HCT116 (cell line): Measurements from ENCODE around the gene TMEM116. TPM values are rescaled to one million over a fixed set of nuclear protein-coding genes. Genes with fewer than 3 reads are reported as not detected.
"Not testable (repeated sequence)": the region's sequence is repeated elsewhere in the genome, so short reads cannot be mapped to it uniquely, and the experiment has no call there.

Source experiments
- ATAC-seq: fragments of 200-7000 bp; cut with Tn5 transposase; 2 replicates; pipeline ENCODE4 v1.9.1; 2020; ENCODE audit warnings: mild to moderate bottlenecking, moderate library complexity
- BruUV-seq: library from RNA; stranded (reverse); fragments of 400-500 nt; replicated peaks from 2 replicates; lab custom pipeline; 2021; lab: Mats Ljungman, UMichigan
- CTCF ChIA-PET: fragments of 300-600 bp; sonication (Branson Sonifier 250); formaldehyde crosslinking; loops from one replicate; lab custom pipeline; 2021; ENCODE audit warnings: antibody characterized with exemption; lab: Charles Lee
- POLR2A ChIA-PET: fragments of 300-600, 350-600 bp; sonication (Branson Sonifier 250); formaldehyde crosslinking; loops from one replicate; lab custom pipeline; 2021; ENCODE audit warnings: antibody characterized with exemption; lab: Charles Lee
- RAD21 ChIA-PET, 2 experiments: fragments of 300-600 bp; sonication (Branson Sonifier 250); formaldehyde crosslinking; loops; one replicate each; lab custom pipeline; 2023; ENCODE audit warnings: low total read pairs in 2 of 2; ENCODE audit not compliant: uncharacterized antibody in 2 of 2, unreplicated experiment in 2 of 2, low non-redundant PET in 1 of 2; lab: Charles Lee
- DNase-seq: peaks from one replicate; pipeline ENCODE4 v3.0.0-alpha.2; 2010; ENCODE audit warnings: low read depth, low spot score
- H2AFZ ChIP-seq: fragments of 200-600 bp; shearing (Covaris generic), sonication (generic); 2 replicates; pipeline ENCODE4 v1.6.1; 2017; ENCODE audit warnings: low read depth, mixed run types, mixed read lengths, antibody characterized with exemption, low read length; ENCODE audit not compliant: poor library complexity, severe bottlenecking
- H3K27ac ChIP-seq: 2 replicates; pipeline ENCODE4 v1.5.1; 2012; ENCODE audit warnings: low read depth, low read length
- H3K27me3 ChIP-seq: fragments of 200-600 bp; sonication (generic); 2 replicates; pipeline ENCODE4 v1.6.1; 2016; ENCODE audit warnings: mixed run types, low read length, mixed read lengths; ENCODE audit not compliant: insufficient read depth
- H3K36me3 ChIP-seq, 2 experiments: fragments of 200-500 bp in 1 of 2; fragments of 200-600 bp in 1 of 2; sonication (Bioruptor generic) in 1 of 2; sonication (generic) in 1 of 2; 2 replicates each; pipeline versions ENCODE4 v1.5.1 to v1.6.1; 2014 to 2016; ENCODE audit warnings: low read length in 2 of 2, inconsistent platforms in 1 of 2, mixed read lengths in 1 of 2, mixed run types in 1 of 2; ENCODE audit not compliant: insufficient read depth in 2 of 2, control insufficient read depth in 1 of 2
- H3K4me1 ChIP-seq, 2 experiments: fragments of 200-600 bp in 1 of 2; sonication (generic) in 1 of 2; 2 replicates each; pipeline versions ENCODE4 v1.5.1 to v1.6.1; 2012 to 2017; ENCODE audit warnings: low read length in 2 of 2, inconsistent platforms in 1 of 2, mild to moderate bottlenecking in 1 of 2, mixed read lengths in 1 of 2, mixed run types in 1 of 2, moderate library complexity in 1 of 2; ENCODE audit not compliant: insufficient read depth in 2 of 2, control insufficient read depth in 1 of 2
- H3K4me2 ChIP-seq: fragments of 200-600 bp; sonication (generic); 2 replicates; pipeline ENCODE4 v1.6.1; 2017; ENCODE audit warnings: mixed run types, low read length, mixed read lengths
- H3K4me3 ChIP-seq, 2 experiments: fragments of 200-600 bp in 1 of 2; sonication (generic) in 1 of 2; replicated peaks in 1 of 2; 2 replicates each; pipeline ENCODE4 v1.5.1; 2011 to 2016; ENCODE audit warnings: low read length in 2 of 2, control low read depth in 1 of 2, low read depth in 1 of 2, mild to moderate bottlenecking in 1 of 2, mixed read lengths in 1 of 2, mixed run types in 1 of 2
- H3K79me2 ChIP-seq: fragments of 200-600 bp; sonication (generic); 2 replicates; pipeline ENCODE4 v1.6.1; 2017; ENCODE audit warnings: mild to moderate bottlenecking, mixed run types, low read length, moderate library complexity, mixed read lengths; ENCODE audit not compliant: insufficient read depth
- H3K9ac ChIP-seq: fragments of 200-600 bp; sonication (generic); 2 replicates; pipeline ENCODE4 v1.6.1; 2016; ENCODE audit warnings: low read length, mixed read lengths
- H3K9me2 ChIP-seq: fragments of 200-600 bp; sonication (generic), shearing (Covaris generic); 2 replicates; pipeline ENCODE4 v1.6.1; 2017; ENCODE audit warnings: mixed run types, mild to moderate bottlenecking, moderate library complexity; ENCODE audit not compliant: insufficient read depth
- H3K9me3 ChIP-seq, 2 experiments: fragments of 200-500 bp in 1 of 2; fragments of 200-600 bp in 1 of 2; sonication (Bioruptor generic) in 1 of 2; sonication (generic) in 1 of 2; 2 replicates each; pipeline ENCODE4 v1.6.1; 2014 to 2017; ENCODE audit warnings: low read length in 2 of 2, mixed read lengths in 2 of 2, inconsistent platforms in 1 of 2, low read depth in 1 of 2, mild to moderate bottlenecking in 1 of 2, mixed run types in 1 of 2, moderate library complexity in 1 of 2; ENCODE audit not compliant: control insufficient read depth in 1 of 2, insufficient read depth in 1 of 2
- H4K20me1 ChIP-seq: fragments of 200-600 bp; sonication (generic), shearing (Covaris generic); 2 replicates; pipeline ENCODE4 v1.6.1; 2017; ENCODE audit warnings: mixed run types, mild to moderate bottlenecking, moderate library complexity; ENCODE audit not compliant: insufficient read depth
- CBX3 ChIP-seq: IDR thresholded peaks from 2 replicates; pipeline ENCODE4 v1.6.1; 2012; ENCODE audit warnings: low read depth
- FOSL1 ChIP-seq: IDR thresholded peaks from 2 replicates; pipeline ENCODE4 v1.6.1; 2012; ENCODE audit warnings: low read depth
- POLR2A ChIP-seq: IDR thresholded peaks from 2 replicates; pipeline ENCODE4 v1.7.0; 2011; ENCODE audit warnings: borderline replicate concordance; ENCODE audit not compliant: insufficient read depth, insufficient read length; ENCODE audit errors: extremely low read depth
- SP1 ChIP-seq: IDR thresholded peaks from 2 replicates; pipeline ENCODE4 v1.6.1; 2012; ENCODE audit warnings: low read depth
- SRF ChIP-seq: IDR thresholded peaks from 2 replicates; pipeline ENCODE4 v1.6.1; 2012; ENCODE audit warnings: low read depth
- TCF7L2 ChIP-seq: IDR thresholded peaks from 2 replicates; pipeline ENCODE4 v1.7.0; 2011; ENCODE audit warnings: borderline replicate concordance, inconsistent platforms; ENCODE audit not compliant: insufficient read depth, insufficient read length; ENCODE audit errors: extremely low read depth
- YY1 ChIP-seq: IDR thresholded peaks from 2 replicates; pipeline ENCODE4 v1.6.1; 2011; ENCODE audit warnings: low read length, low read depth, moderate library complexity, mild to moderate bottlenecking; ENCODE audit not compliant: insufficient replicate concordance; ENCODE audit errors: extremely low read depth
- intact Hi-C: fragments of 100-400 bp; cut with micrococcal nuclease; formaldehyde crosslinking; loops from 2 replicates; pipeline ENCODE4 v1.10.0; 2022
- total RNA-seq: library from RNA; stranded (reverse); gene quantifications from one replicate; pipeline ENCODE4 v1.2.1, GENCODE V29; 2021; ENCODE audit not compliant: unreplicated experiment
- TF ChIP-seq, protein P1 (sequence below): IDR thresholded peaks from 2 replicates; pipeline ENCODE4 v1.6.1; 2011; ENCODE audit warnings: mild to moderate bottlenecking, low read length, moderate library complexity; ENCODE audit not compliant: insufficient replicate concordance; ENCODE audit errors: extremely low read depth

Gene TMEM116
- total RNA-seq, 1 experiment from 2014 or later = 6.8 TPM

DNA sequence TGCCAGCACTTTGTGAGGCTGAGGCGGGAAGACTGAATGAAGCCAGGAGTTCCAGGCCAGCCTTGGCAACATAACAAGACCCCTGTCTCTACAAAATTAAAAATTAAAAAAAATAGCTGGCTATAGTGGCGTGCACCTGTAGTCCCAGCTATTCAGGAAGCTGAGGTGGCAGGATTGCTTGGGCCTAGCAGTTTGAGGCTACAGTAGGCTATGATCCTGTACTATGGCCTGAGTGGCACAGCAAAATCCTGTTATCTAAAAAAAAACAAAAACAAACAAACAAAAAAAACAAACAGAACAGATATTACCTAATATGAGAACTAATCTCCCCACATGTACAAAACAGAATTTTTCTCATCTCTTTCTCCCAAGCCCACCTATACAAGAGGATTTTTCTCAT, 15.7 kb downstream of the TMEM116 start:
- 0 out of 4 replicates have a peak, but pooled peaks cover 2 to 5% of the 10 kb centered on the region in 2 experiments for H3K4me1 ChIP-seq
- H3K9ac ChIP-seq = no peak overlapping the region
- no peaks in the 10 kb centered on the region for H3K9me3 ChIP-seq
- H4K20me1 ChIP-seq = no peaks in the 10 kb centered on the region
- CTCF ChIA-PET = no interaction called here
- no peaks in the 10 kb centered on the region for H3K9me2 ChIP-seq
- no peak overlapping the region for H3K4me3 ChIP-seq
- no peak overlapping the region for H2AFZ ChIP-seq
- ATAC-seq (no peak), DNase-seq (no peak)
- TF ChIP-seq YY1 (no peak), TCF7L2 (no peak), FOSL1 (no peak), SP1 (no peak)
- TF ChIP-seq, protein P1, sequence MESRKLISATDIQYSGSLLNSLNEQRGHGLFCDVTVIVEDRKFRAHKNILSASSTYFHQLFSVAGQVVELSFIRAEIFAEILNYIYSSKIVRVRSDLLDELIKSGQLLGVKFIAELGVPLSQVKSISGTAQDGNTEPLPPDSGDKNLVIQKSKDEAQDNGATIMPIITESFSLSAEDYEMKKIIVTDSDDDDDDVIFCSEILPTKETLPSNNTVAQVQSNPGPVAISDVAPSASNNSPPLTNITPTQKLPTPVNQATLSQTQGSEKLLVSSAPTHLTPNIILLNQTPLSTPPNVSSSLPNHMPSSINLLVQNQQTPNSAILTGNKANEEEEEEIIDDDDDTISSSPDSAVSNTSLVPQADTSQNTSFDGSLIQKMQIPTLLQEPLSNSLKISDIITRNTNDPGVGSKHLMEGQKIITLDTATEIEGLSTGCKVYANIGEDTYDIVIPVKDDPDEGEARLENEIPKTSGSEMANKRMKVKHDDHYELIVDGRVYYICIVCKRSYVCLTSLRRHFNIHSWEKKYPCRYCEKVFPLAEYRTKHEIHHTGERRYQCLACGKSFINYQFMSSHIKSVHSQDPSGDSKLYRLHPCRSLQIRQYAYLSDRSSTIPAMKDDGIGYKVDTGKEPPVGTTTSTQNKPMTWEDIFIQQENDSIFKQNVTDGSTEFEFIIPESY = no peak
- BruUV-seq = no TSS peak
- H3K4me2 ChIP-seq = no peak overlapping the region
- RAD21 ChIA-PET = no interaction called here
- no peaks in the 10 kb centered on the region for H3K36me3 ChIP-seq
- intact Hi-C loops = no loop called here
- H3K79me2 ChIP-seq = no peaks in the 10 kb centered on the region
- POLR2A ChIA-PET = no interaction called here
- no peak overlapping the region for H3K27ac ChIP-seq
- no peaks in the 10 kb centered on the region for H3K27me3 ChIP-seq

DNA sequence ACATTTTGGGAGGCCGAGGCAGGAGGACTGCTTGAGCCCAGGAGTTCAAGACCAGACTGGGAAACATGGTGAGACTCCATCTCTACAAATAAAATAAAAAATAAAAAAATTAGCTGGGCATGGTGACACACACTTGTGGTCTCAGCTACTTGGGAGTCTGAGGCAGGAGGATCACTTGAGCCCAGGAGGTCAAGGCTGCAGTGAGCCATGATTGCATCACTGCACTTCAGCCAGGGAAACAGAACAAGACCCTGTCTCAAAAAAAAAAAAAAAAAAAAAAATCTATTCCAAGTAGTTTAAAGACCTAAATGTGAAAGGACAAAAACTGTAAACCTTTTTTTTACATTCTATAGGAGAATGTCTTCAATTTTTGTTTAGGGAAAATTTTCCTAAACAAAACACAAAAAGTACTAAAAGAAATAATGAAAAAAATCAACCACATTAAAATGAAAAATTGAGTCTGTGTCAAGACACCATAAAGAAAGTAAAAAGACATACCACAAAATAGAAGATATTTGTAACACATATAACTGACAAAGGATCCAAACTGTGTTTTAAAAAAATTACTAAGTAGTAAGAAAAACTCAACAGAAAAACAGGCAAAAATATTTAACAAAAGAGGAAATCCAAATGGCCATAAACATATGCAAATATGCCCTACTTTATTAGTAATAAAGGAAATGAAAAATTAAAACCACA, 17.0 kb downstream of the TMEM116 start:
- 0 out of 4 replicates have a peak, but pooled peaks cover 2 to 5% of the 10 kb centered on the region in 2 experiments for H3K4me1 ChIP-seq
- no peaks in the 10 kb centered on the region for H3K36me3 ChIP-seq
- H3K9me3 ChIP-seq = no peaks in the 10 kb centered on the region
- POLR2A ChIA-PET = no interaction called here
- H2AFZ ChIP-seq = no peak overlapping the region
- H3K4me3 ChIP-seq = no peak overlapping the region
- no peaks in the 10 kb centered on the region for H3K9me2 ChIP-seq
- no peak for TF ChIP-seq CBX3
- TF ChIP-seq SRF = no peak
- no peak for TF ChIP-seq POLR2A
- TF ChIP-seq YY1 = no peak
- BruUV-seq = no TSS peak
- H3K9ac ChIP-seq = no peak overlapping the region
- intact Hi-C loops = no loop called here
- no peaks in the 10 kb centered on the region for H3K79me2 ChIP-seq
- no peak for ATAC-seq
- no peak for DNase-seq
- RAD21 ChIA-PET = no interaction called here
- CTCF ChIA-PET = no interaction called here
- no peak overlapping the region for H3K4me2 ChIP-seq
- no peaks in the 10 kb centered on the region for H3K27me3 ChIP-seq
- no peaks in the 10 kb centered on the region for H4K20me1 ChIP-seq
- no peak overlapping the region for H3K27ac ChIP-seq

DNA sequence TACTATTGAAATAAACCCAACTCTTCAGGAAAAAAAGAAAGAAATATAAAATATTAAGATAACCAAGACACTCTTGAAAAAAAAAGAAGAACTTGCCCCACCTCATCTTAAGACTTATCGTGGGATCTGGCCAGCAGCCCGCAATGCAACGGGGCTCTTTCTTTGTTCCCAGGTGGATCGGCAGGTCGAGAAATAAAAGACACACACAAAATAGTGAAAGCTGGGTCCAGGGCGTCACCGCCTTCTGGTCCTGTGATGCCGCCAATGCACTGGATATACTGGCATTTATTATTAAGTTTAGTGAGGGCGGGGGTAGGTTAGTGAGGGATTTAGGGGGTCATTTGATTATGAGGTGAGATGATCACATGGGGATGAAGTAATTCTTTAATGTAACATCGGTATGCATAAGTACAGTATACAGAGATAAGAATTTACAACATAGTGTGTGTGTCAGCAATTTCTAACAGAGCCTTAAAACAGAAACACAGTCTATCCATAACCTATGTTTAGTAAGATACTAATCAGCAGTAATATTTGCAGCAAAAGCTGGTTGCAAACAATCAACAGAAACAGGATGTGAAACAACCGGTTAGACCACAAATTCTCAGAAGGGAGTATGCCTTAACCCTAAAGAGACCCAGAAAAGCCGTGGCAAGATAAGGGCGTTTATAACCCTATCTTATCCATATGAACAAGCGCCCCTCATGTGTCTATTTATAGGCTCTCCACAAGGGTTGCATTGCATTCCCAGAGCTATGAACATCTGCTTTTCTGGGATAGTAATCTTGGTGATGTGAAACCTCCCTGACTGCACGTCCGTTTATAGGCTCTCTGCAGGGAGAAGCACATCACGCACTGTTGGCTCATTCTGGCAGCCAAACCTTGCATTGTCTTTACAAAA, 18.5 kb downstream of the TMEM116 start:
- H3K27me3 ChIP-seq, H3K79me2 ChIP-seq, intact Hi-C loops, DNase-seq, H3K9ac ChIP-seq, H3K9me3 ChIP-seq, H3K4me3 ChIP-seq, ATAC-seq, H2AFZ ChIP-seq, H3K27ac ChIP-seq, BruUV-seq, H4K20me1 ChIP-seq, H3K4me1 ChIP-seq, H3K9me2 ChIP-seq, H3K36me3 ChIP-seq, CTCF ChIA-PET, H3K4me2 ChIP-seq, RAD21 ChIA-PET: not testable (repeated sequence)
- POLR2A ChIA-PET = interaction anchor here (1.2 kb wide), 1 partner anchor 10 kb away, joined by 3 read pairs; no protein-coding TSS in a partner anchor
